ENCODE results near the gene NECAB3.

NECAB3 gene

DNA sequence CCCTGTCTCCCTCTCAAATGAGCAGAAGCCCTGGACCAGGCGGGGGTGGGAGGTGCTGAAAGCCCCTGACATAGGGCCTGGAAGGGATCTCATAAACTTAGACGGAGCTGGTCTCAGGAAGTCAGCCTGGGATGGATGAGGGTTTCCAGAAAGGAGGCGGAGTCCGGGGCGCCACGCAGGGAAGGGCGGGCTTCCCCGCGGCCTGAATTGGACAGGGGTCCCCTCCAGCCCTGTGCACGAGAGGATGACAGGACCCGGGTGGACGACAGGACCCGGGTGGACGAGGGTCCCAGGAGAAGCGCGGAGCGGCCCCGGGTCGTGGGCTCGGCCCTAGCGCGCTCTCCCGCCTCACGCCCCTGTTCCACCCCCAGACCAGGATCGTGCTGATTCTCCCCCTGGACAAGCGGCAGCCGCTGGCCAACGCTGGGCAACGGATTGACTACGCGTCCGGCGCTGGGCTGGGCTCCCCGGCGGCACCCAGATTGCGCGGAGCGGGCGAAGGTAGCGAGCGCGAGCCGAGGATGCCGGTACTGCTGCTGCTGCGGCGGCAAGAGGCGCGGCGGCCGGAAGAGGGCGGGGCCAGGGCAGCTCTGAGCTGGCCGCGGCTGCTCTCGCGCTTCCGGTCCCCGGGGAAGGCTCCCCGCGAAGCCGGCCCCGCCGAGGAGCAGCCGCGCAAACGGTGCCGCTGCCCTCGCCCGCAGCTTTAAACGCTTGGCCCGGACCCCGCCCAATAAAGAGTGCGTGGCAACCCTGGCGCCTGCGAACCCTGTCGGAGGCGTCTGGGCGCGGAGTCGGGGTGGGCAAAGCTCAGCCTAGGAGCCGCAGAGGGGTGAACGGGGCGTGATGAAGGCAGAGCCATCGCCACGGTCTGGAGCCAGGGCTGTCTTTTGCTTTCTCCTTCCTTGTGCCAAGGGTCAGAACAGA is 10.8 kb downstream of the NECAB3 start:
- DNase-seq, result peak; percentile 89

DNA sequence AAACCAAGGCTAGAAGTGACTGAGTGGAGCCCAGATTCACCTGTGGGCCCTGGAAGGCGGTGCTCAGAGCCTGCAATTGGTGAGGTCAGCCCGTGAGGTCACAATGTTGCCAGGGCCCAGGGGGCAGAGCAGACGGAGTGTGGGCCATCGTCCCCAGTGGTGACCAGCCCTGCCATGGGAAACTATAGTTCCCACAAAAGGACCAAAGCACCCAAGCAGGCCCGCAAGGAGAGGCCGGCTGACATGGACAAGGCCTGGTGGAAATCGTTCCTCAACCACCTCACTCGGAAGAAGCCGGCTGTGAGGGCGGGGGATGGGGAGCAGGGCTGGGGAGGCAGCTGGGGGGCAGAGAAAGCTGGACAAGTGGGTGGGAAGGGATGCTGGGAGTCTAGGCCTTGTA is 12.1 kb downstream of the NECAB3 start, which contains the start of gene C20orf144:
Gene C20orf144, plus strand, starts transcription at position 156 of the 400 bp plus-strand sequence. Its CDS starts 19 bp downstream, at position 175.
- DNase-seq, result no peak

DNA sequence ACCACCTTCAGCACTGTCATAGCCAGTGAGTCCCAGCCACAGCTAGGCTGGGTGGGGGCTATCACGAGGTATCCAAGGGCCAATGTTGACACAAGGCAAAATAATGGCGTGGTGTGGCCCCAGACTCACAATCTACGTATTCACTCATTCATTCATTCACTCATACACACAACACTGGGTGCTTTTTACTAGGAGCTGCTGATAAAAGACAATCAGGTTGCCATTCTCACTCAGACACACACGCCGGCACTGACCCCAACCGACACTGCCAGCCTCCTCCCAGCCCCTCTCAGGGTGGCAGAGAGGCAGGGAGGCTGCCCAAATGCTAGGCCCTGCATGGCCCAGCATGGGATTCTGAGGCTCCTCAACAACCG is 13.6 kb downstream of the NECAB3 start:
- no peak for DNase-seq

DNA sequence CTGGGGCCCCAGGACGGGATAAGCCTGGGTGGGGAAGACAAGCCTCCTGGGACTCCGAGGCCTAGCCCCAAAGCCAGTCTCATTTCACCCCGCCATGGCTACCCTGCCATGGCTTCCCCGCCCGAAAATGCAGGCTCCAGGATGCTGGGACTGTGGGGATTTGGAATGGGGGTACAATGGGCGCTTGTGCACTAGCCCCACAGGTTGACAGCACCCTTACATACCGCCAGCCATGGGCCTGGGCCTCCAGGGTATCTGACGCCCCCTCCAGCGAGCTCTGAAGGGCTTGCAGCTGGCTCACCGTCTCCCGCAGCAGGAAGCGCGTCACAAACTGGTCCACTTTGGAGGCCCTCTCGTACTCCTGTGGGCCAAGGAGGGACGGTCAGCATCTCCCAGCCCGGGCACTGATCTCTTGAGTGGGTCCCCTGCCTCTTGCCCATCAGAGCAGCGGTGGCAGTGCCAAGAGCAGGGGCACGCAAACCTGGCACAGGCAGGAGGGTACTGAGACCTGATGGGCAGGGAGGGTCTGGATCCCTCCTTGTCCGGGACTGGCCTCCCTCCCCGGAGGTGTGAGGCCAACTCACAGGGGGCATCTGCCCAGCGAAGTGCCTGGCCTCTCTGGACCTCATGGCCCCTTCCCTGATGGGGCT is 14.1 kb downstream of the NECAB3 start:
- DNase-seq, result no peak

DNA sequence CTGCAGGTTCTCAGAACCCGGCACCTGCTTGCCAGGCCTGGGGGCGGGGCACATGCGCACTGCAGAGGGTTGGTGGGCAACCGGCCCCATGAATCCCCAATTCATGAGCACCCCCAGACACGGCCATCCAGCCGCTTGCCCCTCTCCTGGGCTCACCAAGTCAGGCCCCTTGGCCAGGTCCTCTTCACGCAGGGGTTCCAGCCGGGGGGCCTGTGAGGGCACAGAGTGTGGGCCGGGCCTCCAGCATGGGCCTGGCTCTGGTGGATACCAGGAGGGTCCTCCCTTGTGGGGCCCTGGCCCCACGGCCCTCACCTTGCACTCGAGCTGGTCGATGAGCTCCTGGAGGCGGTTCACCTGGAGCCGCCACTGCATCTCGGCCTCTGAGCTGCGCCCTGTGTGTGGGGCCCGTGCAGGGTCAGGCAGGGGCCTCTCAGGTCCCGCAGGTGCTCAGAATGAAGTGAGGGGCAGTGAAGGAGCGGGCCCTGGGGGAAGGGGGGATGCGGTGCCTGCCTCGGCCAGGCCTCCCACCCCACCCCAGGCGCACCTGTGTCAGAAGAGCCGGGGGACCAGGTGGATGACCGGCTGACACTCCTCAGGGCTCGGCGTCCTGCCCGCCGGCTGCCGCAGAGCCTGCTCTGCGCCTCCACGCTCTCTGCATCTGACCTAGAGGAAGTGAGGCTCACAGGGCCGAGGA is 14.7 kb downstream of the NECAB3 start:
- no peak for DNase-seq

DNA sequence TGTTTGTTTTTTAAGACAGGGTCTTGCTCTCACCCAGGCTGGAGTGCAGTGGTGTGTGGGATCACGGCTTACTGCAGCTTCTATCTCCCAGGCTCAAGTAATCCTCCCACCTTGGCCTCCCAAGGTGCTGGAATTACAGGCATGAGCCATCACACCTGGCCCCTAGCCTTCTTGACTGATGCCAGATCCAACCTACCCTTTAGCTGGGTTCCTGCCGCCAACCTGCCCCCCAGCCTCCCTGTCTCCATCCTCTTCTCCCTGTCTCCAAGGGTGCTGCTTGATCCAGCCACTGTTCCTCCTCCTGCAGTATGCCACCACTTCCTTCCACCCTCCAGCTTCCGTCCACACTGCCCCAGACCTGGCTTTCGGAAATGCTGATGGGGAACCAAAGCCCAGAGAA is 15.3 kb downstream of the NECAB3 start:
- no peak for DNase-seq

DNA sequence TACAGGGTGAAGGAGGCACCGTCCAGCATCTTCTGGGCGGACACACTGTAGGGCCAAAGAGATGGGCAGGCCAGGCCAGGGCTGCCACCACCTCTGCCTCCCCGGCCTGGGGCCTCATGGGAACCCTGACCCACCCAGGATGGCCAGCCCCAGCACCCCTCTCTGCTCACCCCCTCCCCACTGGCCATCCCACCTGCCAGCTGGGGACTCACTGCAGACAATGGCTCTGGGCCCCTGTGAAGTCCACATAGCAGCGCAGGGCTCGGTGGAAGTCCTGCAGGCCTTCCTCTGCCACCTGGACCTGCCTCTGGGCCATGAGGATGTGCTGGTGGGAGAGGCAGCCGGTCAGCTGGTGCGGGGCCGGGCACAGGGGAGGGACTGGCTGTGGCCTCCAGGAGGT is 15.7 kb downstream of the NECAB3 start:
- DNase-seq, result no peak

DNA sequence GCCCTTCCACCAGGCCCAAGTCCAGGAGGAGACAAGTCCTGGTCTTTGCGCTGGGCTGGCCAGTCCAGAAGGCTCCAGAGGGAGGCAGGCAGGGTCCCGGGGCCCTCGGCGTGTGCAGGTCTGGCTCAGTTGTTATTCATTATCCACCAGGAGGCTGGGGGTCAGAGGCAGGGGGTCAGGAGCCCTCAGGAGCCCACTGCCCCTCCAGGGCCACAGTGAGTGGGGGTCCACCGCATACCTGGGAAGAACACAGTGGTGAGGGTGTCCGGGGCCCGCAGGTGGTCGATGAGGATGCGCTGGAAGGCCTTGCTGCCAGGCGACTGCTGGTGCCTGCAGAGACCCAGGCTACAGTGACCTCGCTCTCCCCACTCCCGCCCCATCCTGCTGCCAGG is 16.5 kb downstream of the NECAB3 start:
- DNase-seq, result no peak

DNA sequence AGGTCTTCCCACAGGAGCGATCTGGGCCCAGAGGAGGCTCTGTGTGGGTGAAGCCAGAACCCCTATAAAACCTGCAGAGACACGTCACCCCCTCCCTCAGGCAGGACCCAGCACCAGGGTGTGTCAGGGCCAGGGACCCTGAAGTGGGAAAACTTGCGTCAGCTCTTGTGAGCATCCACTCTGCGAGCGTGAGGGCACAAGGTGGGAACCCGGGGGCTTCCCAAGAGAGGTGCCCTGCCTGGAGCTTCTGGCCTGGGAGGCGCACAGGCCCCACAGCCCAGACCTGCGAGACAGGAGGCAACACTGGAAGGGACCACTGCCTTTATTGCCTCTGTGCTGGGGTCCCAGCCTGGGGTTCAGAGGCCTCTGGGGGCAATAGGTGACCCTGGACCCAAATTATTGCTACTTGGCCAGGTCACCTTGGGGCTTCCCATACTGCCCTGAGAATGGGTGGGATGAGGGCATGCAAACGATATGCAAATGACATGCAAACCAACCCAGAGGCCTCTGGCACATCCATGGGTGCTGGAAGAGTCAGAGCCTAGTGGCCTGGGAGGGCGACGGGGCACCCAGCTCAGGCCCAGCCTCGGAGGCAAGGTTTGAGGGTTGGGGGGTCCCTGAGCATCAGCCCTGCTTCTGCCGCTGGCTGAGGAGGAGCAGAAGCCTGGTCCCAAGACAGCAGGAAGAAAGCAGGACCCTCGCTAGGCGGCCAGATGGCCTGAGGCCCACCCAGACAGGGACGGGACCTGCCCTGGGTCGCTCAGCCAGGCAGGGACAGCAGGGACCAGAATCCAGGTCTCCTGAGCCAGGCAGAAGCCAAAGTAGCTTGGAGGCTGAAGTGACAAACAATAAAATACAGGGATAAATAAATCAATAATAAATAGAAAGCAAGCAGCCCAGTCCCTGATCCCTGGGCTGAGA is 17.2 kb downstream of the NECAB3 start:
- DNase-seq, result no peak

DNA sequence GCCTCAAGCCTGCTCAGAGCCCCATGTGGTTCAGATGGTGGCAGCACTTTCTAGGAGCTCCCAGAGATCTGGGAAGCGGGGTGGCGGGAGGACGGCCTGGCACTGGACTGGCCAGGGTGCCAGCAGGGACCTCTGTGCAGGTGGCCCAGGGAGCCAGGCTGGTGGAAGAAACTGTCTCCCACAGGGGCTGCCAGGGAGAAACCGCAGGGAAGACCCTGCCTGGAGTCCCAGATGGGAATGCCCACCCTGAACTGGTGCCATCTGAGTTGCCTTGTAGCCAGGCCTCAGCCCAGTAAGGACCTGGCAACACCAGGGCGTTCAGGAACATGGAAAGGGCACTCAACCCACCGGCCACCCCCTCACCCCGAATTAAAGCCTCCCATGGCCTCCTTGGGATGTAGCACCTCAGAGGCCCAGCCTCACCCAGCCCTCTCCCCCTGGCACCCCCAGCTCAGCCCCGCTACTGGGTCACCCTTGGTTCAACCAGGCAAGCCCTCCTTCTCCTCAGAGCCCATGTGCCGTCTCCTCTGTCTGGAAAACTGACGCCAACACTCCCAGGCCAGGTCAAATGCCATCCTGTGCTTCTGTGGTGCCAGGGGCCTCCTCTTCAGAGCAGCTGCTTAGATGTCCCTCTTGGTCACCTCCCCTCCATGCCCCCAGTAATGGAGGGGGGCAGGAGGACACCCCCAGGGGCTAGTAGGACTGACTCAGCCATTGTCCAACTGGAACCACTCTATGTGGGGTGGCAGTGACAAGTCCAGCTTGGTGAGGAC is 18.0 kb downstream of the NECAB3 start:
- no peak for DNase-seq

DNA sequence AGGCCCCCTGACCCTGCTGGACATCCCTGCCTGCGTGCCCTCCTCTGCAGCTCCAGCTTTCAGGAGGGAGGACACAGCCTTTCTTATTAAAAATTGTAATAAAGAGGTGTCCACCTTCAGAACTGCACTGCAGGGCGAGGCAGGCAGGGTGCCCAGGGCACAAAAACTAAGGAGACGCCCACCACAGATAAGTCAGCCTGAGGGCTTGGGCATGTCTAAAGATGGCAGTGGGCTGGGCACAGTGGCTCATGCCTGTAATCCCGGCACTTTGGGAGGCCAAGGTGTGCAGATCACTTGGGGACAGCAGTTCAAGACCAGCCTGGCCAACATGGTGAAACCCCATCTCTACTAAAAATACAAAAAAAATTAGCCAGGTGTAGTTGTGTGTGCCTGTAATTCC is 19.1 kb downstream of the NECAB3 start:
- no peak for DNase-seq

DNA sequence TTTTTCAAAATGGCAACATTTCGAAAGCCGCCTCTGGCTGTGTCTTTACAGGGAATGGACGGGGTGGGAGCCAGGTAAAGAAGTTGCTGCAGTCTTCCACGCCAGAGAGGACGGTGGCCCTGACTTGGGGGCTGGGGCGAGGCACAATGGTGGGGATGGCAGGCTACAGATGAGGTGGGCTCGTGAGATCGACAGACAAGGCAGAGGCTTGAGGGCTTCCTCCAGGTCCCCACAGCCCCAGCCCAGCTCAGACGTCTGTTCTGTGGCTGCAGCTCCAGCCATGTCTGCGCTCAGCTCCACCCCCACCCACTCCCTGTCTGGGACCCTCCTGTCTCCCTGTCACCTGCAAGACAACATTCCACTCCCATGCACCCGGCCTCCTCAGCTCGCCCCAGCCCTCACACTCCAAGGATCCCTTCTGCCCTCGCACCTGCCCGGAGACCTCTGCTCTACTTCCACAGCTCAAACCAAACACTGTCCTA is 19.5 kb downstream of the NECAB3 start:
- no peak for DNase-seq

DNA sequence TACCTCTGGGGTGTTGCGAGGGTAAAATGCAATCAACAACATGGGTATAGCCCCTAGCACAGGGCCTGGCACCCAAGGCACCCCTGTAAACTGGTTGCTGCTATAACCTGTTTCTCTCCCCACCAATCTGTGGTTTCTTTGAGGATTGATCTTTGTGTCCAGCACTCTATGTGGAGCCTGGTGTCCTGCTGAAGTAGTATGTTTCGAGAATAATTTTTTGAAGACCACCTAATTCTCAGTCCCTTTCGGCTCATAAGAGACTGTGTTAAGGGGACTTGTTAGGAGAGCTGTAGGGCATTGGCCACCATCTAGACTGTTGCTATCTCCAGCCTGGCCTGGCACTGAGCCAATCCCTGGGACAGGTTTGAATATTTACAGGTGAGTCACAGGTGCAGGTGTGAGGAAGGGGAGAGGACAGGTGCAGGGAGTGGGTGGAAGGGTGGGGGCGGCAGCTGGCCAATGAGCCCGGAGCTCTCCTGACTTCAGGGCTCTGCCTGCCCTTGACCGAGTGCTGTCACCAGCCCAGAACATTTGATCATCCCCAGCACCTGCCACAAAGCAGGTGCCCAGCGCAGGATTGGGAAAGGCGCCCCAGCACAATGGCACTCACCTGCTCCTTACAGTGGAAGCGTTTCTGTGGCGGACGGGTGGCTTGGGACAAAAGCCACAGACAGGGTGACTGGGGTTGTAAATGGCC is 20.2 kb downstream of the NECAB3 start:
- no peak for DNase-seq

DNA sequence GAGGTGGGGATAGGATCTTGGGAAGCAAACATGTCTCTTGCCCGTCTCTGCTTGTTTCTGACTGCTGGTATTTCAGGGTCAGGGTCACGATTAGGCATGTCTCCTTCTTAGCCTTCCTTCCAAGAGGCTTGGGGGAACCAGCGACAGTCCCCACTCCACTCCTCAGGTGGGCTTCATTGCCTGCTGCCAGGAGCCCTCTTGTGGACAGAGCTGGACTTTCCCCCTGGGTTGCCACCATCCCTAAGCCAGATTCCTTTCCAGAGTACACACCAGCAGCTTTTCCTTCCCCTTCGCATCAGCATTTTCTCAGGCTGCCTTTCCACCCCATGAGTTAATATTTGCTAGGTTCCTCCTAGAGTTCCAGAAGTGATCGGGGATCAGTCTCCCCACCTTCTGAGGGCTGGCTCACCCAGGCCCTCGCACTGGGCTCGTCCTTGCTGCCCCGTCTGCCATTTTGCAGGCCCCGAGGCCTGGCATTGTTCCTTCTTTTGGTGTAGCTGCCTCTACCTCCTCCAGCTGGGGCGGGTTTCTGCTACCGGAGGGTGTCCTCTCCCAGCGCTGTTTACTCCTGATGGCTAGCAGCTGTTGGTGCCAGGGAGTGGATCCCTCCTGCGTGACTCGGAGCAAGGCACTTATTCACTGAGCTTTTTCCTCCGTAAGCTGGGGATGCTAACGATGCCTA is 20.9 kb downstream of the NECAB3 start:
- peak; percentile 90 for DNase-seq

DNA sequence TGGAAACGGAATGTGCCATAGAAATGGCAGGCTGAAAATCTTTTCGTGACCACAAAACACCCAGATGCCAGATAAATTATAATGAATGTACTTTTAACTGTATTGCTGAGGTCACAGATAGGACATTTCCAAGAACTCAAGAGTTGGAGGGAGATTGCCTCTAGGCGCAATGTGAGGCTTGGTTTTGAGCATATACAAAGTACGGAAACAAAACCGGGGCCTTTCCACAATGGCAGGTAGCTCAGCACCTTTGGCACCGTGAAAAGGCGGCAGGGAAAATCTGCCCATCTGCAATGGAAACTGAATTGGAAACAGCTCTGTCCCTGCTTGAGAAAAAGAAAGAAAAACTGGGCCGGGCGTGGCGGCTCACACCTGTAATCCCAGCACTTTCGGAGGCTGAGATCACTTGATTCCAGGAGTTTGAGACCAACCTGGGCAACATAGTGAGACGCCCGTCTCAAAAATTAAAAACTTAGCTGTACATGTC is 22.6 kb downstream of the NECAB3 start:
- DNase-seq, result no peak

DNA sequence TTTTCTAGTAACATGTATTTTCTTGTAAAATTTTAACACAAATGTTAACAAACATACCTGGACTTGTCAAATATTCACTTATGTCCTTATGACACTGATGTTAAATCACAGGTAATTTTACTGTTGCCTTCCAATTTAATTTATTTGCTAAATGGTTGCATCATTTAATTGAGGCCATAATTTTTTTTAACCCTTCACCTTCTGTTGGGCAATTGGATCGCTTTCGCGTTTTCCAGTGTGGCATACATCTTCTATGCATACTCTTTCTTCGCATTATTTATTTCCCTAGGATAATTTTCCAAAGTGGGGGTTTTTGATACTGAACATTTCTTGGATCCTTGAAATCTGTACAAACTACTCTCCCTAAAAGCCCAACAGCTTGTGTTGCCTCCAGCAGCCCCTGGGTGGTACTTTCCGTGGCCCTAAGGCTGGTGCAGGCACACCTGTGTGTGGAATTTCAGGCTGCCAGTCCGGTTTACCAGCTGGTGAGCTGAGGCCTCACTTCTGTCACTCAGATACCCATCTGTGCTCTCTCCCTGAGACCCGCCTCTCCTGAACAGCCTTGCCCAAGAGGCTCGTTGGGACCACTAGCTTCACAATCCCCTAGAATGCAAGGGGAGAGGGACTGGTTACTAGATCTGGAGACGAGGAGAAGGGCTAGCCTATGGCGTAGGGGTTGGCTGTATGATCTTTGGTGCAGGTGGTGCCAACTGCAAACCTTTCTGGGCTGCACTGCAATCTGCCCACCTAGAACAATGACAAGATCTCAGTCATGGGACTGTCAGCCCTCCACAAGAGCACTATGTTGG is 23.3 kb downstream of the NECAB3 start:
- DNase-seq, result peak; percentile 53

DNA sequence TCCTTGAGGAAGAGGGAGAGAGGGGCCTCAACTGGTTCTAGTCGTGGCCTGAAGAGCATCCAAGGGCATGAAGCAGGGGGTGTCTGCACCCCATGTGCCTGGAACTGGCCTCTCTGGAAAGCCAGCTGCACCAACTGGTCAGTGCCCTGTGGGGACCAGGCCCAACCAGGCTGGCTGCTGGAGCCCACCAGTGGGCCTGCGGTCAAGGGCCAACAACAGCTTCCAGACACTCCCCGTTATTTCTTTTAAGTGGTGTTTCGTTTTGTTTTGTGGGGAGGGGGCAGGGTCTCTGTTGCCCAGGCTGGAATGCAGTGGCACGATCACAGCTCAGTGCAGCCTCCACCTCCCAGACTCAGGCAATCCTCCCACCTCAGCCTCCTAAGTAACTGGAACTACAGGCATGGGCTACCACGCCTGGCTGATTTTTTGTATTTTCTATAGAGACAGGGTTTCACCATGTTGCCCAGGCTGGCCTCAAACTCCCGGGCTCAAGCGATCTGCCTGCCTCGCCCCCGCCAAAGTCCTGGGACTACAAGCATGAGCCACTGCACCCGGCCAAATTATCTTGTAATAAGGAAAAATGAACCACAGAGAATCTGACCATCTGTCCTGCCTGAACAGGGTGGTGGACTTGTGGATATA is 24.0 kb downstream of the NECAB3 start:
- no peak for DNase-seq

DNA sequence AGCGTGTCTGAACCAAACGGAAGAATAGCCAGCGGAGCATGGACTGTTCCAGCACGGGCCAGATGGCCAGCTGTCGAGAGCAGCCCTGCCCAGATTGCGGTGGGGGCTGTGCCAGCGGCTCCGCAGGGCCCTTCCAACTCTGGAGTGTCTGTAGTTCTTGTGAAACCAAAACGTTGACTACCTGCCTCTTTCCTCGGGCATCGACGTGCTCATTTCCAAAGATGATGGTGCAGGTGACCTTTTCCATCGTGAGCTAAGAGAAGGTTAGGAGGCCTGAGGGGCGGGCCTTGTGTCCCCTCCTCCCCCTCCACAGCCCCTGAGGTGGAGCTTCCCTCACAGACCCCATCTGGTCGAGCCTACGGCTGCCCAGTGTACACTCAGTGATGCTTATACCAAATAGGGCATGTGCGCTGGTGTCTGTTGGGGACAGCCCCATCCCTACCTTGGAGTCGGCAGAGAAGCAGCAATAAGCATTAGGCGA is 25.0 kb downstream of the NECAB3 start:
- DNase-seq, result peak; percentile 60
